Aorta (tissue), 5 donors: ENCODE data around the gene TNIK. TPM values are rescaled to one million over a fixed set of nuclear protein-coding genes. Genes with fewer than 3 reads are reported as not detected.
"Not testable (repeated sequence)": the region's sequence is repeated elsewhere in the genome, so short reads cannot be mapped to it uniquely, and the experiment has no call there.

Source experiments
- ATAC-seq: fragments of 200-7000 bp; cut with Tn5 transposase; one replicate; pipeline ENCODE4 v1.9.1; 2022; ENCODE audit warnings: moderate library complexity; ENCODE audit not compliant: low FRiP score
- DNase-seq, 2 donors: peaks; one replicate each; pipeline ENCODE4 v3.0.0-alpha.2; 2020
- H3K27ac ChIP-seq, 2 donors: one replicate each; pipeline ENCODE4 v1.5.1; 2013; ENCODE audit warnings: low read length in 2 of 2, mild to moderate bottlenecking in 2 of 2, moderate library complexity in 2 of 2, control low read depth in 1 of 2, inconsistent platforms in 1 of 2, low read depth in 1 of 2
- H3K27me3 ChIP-seq, 2 donors: one replicate each; pipeline ENCODE4 v1.6.1; 2013; ENCODE audit warnings: control low read depth in 1 of 2, low read length in 1 of 2, mild to moderate bottlenecking in 1 of 2, moderate library complexity in 1 of 2; ENCODE audit not compliant: insufficient read depth in 2 of 2, control insufficient read depth in 1 of 2
- H3K36me3 ChIP-seq, 2 donors: one replicate each; pipeline ENCODE4 v1.6.1; 2013; ENCODE audit warnings: control low read depth in 1 of 2, low read length in 1 of 2, mild to moderate bottlenecking in 1 of 2; ENCODE audit not compliant: insufficient read depth in 2 of 2, control insufficient read depth in 1 of 2
- H3K4me1 ChIP-seq, 2 donors: one replicate each; pipeline ENCODE4 v1.6.1; 2013; ENCODE audit warnings: low read length in 2 of 2, control low read depth in 1 of 2, mild to moderate bottlenecking in 1 of 2, moderate library complexity in 1 of 2; ENCODE audit not compliant: insufficient read depth in 2 of 2, control insufficient read depth in 1 of 2
- H3K4me3 ChIP-seq, 2 donors: one replicate each; pipeline ENCODE4 v1.5.1; 2013; ENCODE audit warnings: low read length in 2 of 2, control low read depth in 1 of 2, mild to moderate bottlenecking in 1 of 2
- H3K9me3 ChIP-seq: one replicate; pipeline ENCODE4 v1.6.1; 2013; ENCODE audit warnings: mild to moderate bottlenecking, low read length; ENCODE audit not compliant: control insufficient read depth
- WGBS, 2 donors: extraction: QIAGEN DNeasy Blood & Tissue Kit; methylation state at CpG; one replicate each; pipeline ENCODE4 v1.1.7; 2013; 5-methylcytosine and 5-hydroxymethylcytosine counted together
- intact Hi-C, 2 donors: fragments of 100-400 bp; cut with DNase I; formaldehyde crosslinking; loops; one replicate each; pipeline versions ENCODE4 v1.14.2 to v1.15.0; 2022
- polyA plus RNA-seq, 2 donors: library from polyadenylated mRNA; stranded (reverse); fragments of 200-250 nt; gene quantifications; one replicate each; pipeline ENCODE4 v1.2.3, GENCODE V29; 2013
- total RNA-seq, 2 donors: library from RNA; stranded (reverse); fragmentation: NEBNext Ultra II Directional; extraction: Animal tissue kit (Norgen Biotek cat#: 25700); gene quantifications; one replicate each; pipeline ENCODE4 v1.2.1, GENCODE V29; 2021
- donor health status: healthy with polysubstance abuse.
- donor health status: Bipolar disorder and iron deficiency.
- donor health status: DM: no; HTN: no; CAD: no.
- donor health status: DM: no; HTN: no; CAD: no.
- donor health status: DM: yes; HTN: yes; CAD: no.

TNIK gene
- total and polyA plus RNA-seq, 4 donors = 4.7 to 14.6 (median 8.8) TPM

DNA sequence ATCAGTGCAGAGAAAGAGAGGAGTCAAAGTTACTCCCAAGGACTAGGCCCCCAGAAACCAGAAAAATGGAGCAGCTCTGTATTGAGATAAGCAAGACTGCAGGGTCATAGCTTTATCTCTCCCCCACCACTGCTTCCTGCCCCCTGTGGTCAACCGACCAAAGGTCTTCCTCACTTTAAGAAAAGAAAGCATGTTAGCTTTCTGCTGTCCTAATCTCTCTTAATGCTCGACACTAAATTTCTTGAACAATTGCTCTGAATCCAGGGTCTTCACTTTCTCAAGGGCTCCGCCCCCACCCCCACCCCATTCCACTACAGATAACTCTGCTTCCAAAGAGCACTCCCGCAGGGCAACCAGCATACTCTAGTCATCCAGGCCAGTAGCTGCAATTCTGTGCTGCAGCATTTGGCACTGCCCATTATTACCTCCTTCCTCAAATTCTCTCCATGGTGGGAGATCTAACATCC lies 31.9 kb downstream of the TNIK start:
- H3K4me3 ChIP-seq = no peak overlapping the region
- H3K27me3 ChIP-seq = no peaks in the 10 kb centered on the region
- intact Hi-C loops = no loop called here
- peaks cover 0 to 2% of the 10 kb centered on the region in 2 donors for H3K4me1 ChIP-seq
- ATAC-seq = no peak
- no peaks in the 10 kb centered on the region for H3K36me3 ChIP-seq
- WGBS, 2 donors = 88 to 94% methylated on average over 4 of the region's 4 CpGs
- no peaks in the 10 kb centered on the region for H3K9me3 ChIP-seq
- no peak overlapping the region for H3K27ac ChIP-seq
- no peak for DNase-seq

DNA sequence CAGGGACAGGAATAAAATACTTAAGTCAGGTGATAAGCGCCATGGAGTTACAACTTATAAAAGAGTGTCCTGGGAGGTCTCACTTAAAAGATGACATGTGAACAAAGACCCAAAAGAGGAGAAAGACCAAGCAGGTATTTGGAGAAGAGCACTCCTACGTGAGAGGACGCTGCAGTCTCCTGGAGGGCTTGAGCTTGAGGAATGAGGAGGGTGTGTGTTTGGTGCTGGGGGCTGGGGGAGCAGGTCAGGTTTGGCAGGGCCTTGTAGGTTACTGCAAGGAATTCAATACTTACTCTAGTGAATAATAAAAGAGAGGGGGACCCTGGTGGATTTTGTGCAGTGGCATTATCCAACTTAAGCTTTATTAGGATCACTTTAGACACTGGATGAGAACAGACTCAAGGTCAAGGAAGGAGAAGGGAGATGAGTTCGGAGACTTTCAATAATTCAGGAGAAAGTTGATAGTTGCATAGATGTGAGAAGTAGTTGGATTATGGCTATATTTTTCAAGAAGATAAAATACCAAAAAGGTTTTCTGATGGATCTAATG lies 32.4 kb downstream of the TNIK start:
- H3K9me3 ChIP-seq = no peaks in the 10 kb centered on the region
- no peaks in the 10 kb centered on the region for H3K36me3 ChIP-seq
- H3K27me3 ChIP-seq = no peaks in the 10 kb centered on the region
- no peak overlapping the region for H3K4me3 ChIP-seq
- H3K4me1 ChIP-seq = peaks cover 0 to 2% of the 10 kb centered on the region in 2 donors
- ATAC-seq = no peak
- intact Hi-C loops = no loop called here
- WGBS, 2 donors = 95 to 99% methylated on average over 4 of the region's 4 CpGs
- H3K27ac ChIP-seq = no peak overlapping the region
- no peak for DNase-seq

DNA sequence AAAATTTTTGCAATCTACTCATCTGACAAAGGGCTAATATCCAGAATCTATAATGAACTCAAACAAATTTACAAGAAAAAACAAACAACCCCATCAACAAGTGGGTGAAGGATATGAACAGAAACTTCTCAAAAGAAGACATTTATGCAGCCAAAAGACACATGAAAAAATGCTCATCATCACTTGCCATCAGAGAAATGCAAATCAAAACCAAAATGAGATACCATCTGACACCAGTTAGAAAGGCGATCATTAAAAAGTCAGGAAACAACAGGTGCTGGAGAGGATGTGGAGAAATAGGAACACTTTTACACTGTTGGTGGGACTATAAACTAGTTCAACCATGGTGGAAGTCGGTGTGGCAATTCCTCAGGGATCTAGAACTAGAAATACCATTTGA lies 36.1 kb downstream of the TNIK start:
- H3K27me3 ChIP-seq, ATAC-seq, H3K36me3 ChIP-seq, H3K4me3 ChIP-seq, DNase-seq, intact Hi-C loops, H3K4me1 ChIP-seq, H3K27ac ChIP-seq, H3K9me3 ChIP-seq: not testable (repeated sequence)
- 96 to 97% methylated on average over 2 of the region's 2 CpGs for WGBS, 2 donors

DNA sequence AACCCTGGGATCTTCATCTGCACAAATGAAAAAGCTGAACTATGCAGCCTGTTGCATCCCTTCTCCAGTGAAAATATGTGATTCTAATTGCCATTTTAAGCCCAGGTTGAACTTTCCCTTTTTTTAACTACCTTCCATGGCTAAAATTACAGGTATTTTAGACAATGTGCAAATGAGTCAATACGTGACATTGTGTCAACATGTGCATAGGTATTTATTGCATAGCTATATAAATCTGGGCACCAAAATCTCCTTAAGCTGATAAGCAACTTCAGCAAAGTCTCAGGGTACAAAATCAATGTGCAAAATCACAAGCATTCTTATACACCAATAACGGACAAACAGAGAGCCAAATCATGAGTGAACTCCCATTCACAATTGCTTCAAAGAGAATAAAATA lies 37.4 kb downstream of the TNIK start:
- H3K36me3 ChIP-seq, H3K27me3 ChIP-seq, DNase-seq, H3K4me1 ChIP-seq, H3K9me3 ChIP-seq, intact Hi-C loops, ATAC-seq, H3K27ac ChIP-seq, H3K4me3 ChIP-seq: not testable (repeated sequence)
- 44 to 71% methylated on average over 2 of the region's 2 CpGs for WGBS, 2 donors

DNA sequence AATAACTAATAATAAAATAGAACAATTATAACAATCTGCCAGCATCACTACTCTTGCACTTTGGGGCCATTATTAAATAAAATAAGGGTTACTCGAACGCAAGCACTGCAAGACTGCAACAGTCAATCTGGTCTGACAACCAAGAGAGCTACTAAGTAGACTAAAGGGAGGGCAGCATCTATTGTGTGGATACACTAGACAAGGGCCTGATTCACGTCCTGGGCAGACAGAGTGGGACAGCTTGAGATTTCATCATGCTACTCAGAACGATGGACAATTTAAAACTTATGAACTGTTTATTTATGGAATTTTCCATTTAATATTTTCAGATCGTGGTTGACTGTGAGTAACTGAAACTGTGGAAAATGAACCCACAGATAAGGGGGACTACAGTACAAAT lies 39.5 kb downstream of the TNIK start:
- no peak for ATAC-seq
- intact Hi-C loops = no loop called here

DNA sequence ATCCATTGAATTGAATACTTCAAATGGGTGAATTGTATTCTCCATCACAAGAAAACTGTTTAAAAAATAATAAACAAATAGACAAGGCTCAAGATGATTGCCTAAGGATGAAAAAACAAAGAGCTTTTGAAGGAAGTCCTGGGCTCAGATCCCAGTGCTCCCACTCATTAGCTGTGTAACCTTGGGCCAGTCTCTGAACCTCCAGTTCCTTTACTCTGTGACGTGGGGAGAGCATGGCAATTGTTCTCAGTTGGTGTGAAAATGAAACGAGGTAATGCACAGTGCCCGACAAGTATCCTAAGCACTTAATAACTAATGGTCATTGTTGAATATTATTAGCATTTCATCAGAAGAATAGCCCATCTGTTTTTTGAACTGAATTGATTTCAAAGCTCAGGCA lies 40.7 kb downstream of the TNIK start:
- Histone ChIP-seq H3K36me3 (no peaks in the 10 kb centered on the region), H3K9me3 (no peaks in the 10 kb centered on the region), H3K27ac (no peak overlapping the region), H3K4me1 (no peaks in the 10 kb centered on the region), H3K4me3 (no peak overlapping the region), H3K27me3 (no peaks in the 10 kb centered on the region)
- no peak for DNase-seq
- no peak for ATAC-seq
- 90 to 94% methylated on average over 3 of the region's 3 CpGs for WGBS, 2 donors
- intact Hi-C loops = no loop called here

More for the DNA sequence above, 39.5 kb downstream of the TNIK start:
- Histone ChIP-seq H3K27me3 (no peaks in the 10 kb centered on the region), H3K36me3 (no peaks in the 10 kb centered on the region), H3K9me3 (no peaks in the 10 kb centered on the region), H3K4me3 (no peak overlapping the region), H3K4me1 (no peaks in the 10 kb centered on the region), H3K27ac (no peak overlapping the region)
- 74 to 76% methylated on average over 5 of the region's 5 CpGs for WGBS, 2 donors
- DNase-seq = no peak

DNA sequence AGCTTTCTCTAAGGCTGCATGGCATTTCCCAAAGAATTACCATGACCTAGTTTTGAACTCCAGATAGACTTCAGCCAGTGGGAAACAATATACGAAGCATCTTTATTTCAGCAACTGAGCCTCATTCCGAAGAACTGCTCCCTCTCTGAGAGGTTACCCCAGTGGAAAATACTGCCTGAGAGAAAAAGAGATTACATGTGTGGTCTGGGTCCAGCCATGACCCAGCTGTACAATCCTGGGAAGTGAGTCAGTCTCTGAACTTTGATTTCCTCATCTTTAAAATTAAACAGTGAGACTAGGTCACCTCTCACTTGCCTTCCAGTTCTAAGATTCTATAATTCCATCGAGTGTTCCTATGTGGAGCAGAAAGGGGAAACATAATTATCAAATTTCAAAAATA lies 42.4 kb downstream of the TNIK start:
- Histone ChIP-seq H3K4me3 (no peak overlapping the region), H3K36me3 (no peaks in the 10 kb centered on the region), H3K4me1 (no peaks in the 10 kb centered on the region), H3K27ac (no peak overlapping the region), H3K9me3 (no peaks in the 10 kb centered on the region), H3K27me3 (no peaks in the 10 kb centered on the region)
- intact Hi-C loops = no loop called here
- 66 to 70% methylated on average over 3 of the region's 3 CpGs for WGBS, 2 donors
- DNase-seq (no peak), ATAC-seq (no peak)

DNA sequence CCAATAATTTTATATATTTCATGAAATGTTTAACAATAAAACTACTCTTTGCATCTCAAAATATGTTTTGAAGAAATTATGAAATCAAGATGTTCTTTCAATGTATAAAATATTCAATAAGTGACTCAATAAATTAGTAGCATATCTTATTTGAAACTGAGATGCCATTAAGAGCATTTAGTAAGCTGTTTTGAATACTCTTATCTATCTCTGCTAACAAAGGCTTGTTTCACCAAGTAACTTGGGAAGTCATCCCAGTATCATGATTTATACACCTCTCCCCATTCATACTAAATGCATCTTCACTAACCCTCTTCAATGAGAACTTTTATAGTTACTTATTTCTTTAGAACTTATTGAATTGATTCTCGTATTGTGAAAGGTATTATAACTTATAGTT lies 43.1 kb downstream of the TNIK start:
- no peaks in the 10 kb centered on the region for H3K4me1 ChIP-seq
- H3K27ac ChIP-seq = no peak overlapping the region
- H3K4me3 ChIP-seq = no peak overlapping the region
- H3K27me3 ChIP-seq = no peaks in the 10 kb centered on the region
- DNase-seq = no peak
- ATAC-seq = no peak
- H3K9me3 ChIP-seq = no peaks in the 10 kb centered on the region
- intact Hi-C loops = no loop called here
- 94 to 97% methylated on average over 1 of the region's 1 CpG for WGBS, 2 donors
- no peaks in the 10 kb centered on the region for H3K36me3 ChIP-seq

DNA sequence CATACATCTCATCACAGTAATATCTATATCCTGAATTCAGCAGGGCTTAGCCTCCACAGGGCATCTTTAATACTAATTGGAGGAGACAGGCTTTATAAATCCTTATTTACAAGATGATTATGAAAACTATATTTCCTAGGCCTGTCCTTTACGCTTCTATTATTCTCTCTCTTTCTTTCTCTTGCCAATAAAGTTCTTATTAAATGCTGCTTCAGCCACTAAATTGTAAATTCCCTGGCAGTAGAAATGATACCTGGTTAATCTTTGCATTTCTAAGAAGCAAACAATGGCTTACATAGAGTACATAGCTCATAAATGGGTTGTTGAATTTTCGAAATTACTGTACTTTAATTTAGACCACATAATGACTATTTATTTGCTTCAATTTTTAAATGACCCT lies 43.5 kb downstream of the TNIK start:
- no peak overlapping the region for H3K27ac ChIP-seq
- H3K36me3 ChIP-seq = no peaks in the 10 kb centered on the region
- ATAC-seq (no peak), DNase-seq (no peak)
- no peaks in the 10 kb centered on the region for H3K27me3 ChIP-seq
- intact Hi-C loops = no loop called here
- 94 to 95% methylated on average over 2 of the region's 2 CpGs for WGBS, 2 donors
- H3K9me3 ChIP-seq = no peaks in the 10 kb centered on the region
- no peak overlapping the region for H3K4me3 ChIP-seq
- H3K4me1 ChIP-seq = no peaks in the 10 kb centered on the region
